ENCODE measurements around the gene SUGCT. TPM values are rescaled to one million over a fixed set of nuclear protein-coding genes. Genes with fewer than 3 reads are reported as not detected.
"Not testable (repeated sequence)": the region's sequence is repeated elsewhere in the genome, so short reads cannot be mapped to it uniquely, and the experiment has no call there.

Gene SUGCT
- total and polyA plus RNA-seq, 2 of the 8 experiments (the other 6 are each of a cell fraction or from before 2014, with no cell fraction given): 2.8 to 5.4 TPM

DNA sequence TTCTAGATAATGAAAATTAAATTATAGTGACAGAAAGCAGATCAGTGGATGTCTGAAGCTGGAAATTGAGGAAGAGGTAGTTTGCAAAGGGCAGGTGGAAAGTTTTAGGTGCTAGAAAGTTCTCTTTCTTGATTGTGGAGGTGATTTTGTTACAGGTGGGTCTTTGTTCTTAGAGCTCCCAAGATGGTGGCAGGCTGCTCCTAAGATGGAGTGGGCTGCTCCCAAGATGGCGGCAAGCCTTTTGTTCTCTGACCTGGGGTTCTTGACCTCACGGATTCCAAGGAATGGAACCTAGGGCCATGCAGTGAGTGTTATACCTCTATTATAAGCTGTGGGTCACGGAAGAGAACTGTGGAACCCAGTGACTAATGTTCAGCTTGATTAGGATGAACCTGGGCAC, 32.5 kb downstream of the SUGCT start:
- H2AK5ac ChIP-seq (ENCODE audit: low read depth, low read length): no peak overlapping the region
- H3K23ac ChIP-seq (ENCODE audit: insufficient read length): no peak overlapping the region
- H3K23me2 ChIP-seq (ENCODE audit: low read depth, low read length): no peaks in the 10 kb centered on the region
- H3K79me2 ChIP-seq (ENCODE audit: control insufficient read depth in 1 of 2, insufficient read depth in 2 of 2, low read length in 2 of 2): no peaks in the 10 kb centered on the region
- H4K8ac ChIP-seq (ENCODE audit: extremely low read depth, insufficient read depth, low read length): no peak overlapping the region
- DNase-seq (ENCODE audit: low read depth in 1 of 2, low spot score in 2 of 2) (no peak), FAIRE-seq (no peak)
- no peaks in the 10 kb centered on the region for H4K20me1 ChIP-seq (replicated peaks in 1 of 2; ENCODE audit: control insufficient read depth in 1 of 2, insufficient read depth in 2 of 2, low read length in 2 of 2)
- no peak overlapping the region for H3K18ac ChIP-seq (ENCODE audit: extremely low read depth, low read length)
- no peak overlapping the region for H3K9ac ChIP-seq (replicated peaks in 1 of 4; ENCODE audit: extremely low read depth in 1 of 4, low read depth in 3 of 4, low read length in 3 of 4)
- WGBS, 2 experiments (ENCODE audit: extremely low coverage in 1 of 2, insufficient coverage in 1 of 2, insufficient read length in 1 of 2, insufficient replicate concordance in 2 of 2, low coverage in 1 of 2, low lambda C conversion rate in 2 of 2, missing lambda C conversion rate in 1 of 2): 94% methylated on average over 3 of the region's 3 CpGs; no CpG with 5 or more reads in 1 of the 2 experiments
- no peak overlapping the region for H4K91ac ChIP-seq (replicated peaks; ENCODE audit: insufficient read length, low read length)
- no peak overlapping the region for H2BK12ac ChIP-seq (ENCODE audit: low read depth, low read length)
- no peak overlapping the region for H3K56ac ChIP-seq (replicated peaks; ENCODE audit: insufficient read length, low read depth, low read length)
- no peak overlapping the region for H3K14ac ChIP-seq (ENCODE audit: insufficient read length)
- peak; percentile 73 for TF ChIP-seq YY1 (IDR thresholded peaks at IDR 0.05; ENCODE audit: low read depth, low read length)
- TF ChIP-seq ZNF274 (IDR thresholded peaks at IDR 0.05; ENCODE audit: borderline replicate concordance, extremely low read depth, low read length): no peak
- no peaks in the 10 kb centered on the region for H3K36me3 ChIP-seq (ENCODE audit: control insufficient read depth in 2 of 4, insufficient read depth in 4 of 4, low read length in 3 of 4)
- no peak overlapping the region for H3K4me3 ChIP-seq (ENCODE audit: extremely low read depth in 1 of 4, insufficient read depth in 2 of 4, low read depth in 3 of 4, low read length in 4 of 4)
- no peak overlapping the region for H2BK120ac ChIP-seq (replicated peaks; ENCODE audit: low read depth, low read length)
- H3K4me1 ChIP-seq (replicated peaks in 1 of 4; ENCODE audit: control insufficient read depth in 3 of 4, insufficient read depth in 4 of 4, low read length in 3 of 4): no peaks in the 10 kb centered on the region
- H2AFZ ChIP-seq (ENCODE audit: low read length): no peak overlapping the region
- no peak overlapping the region for H3K27ac ChIP-seq (ENCODE audit: low read depth, low read length)
- POLR2A ChIA-PET (ENCODE audit: partially characterized antibody): interaction anchor here (0.6 kb wide), 1 partner anchor 130 kb away, joined by 3 read pairs; no protein-coding TSS in a partner anchor
- H4K5ac ChIP-seq (ENCODE audit: insufficient read length, low read depth, low read length): no peak overlapping the region
- CTCF ChIA-PET (ENCODE audit: partially characterized antibody): no interaction called here
- no peak overlapping the region for H2BK5ac ChIP-seq (ENCODE audit: low read depth, low read length)
- no peak overlapping the region for H2BK20ac ChIP-seq (ENCODE audit: low read length)
- no peaks in the 10 kb centered on the region for H3K27me3 ChIP-seq (replicated peaks in 1 of 4; ENCODE audit: control insufficient read depth in 3 of 4, extremely low read depth in 1 of 4, insufficient read depth in 3 of 4, low read length in 3 of 4)
- no peak overlapping the region for H3K4me2 ChIP-seq (ENCODE audit: insufficient read depth in 1 of 2, low read depth in 2 of 2, low read length in 2 of 2)
- no peak overlapping the region for H2BK15ac ChIP-seq (ENCODE audit: low read length)
- H3K79me1 ChIP-seq (ENCODE audit: low read depth, low read length): no peaks in the 10 kb centered on the region
- H3K4ac ChIP-seq (replicated peaks; ENCODE audit: insufficient read length, low read depth, low read length): no peak overlapping the region
- no peaks in the 10 kb centered on the region for H3K9me3 ChIP-seq (ENCODE audit: insufficient read depth in 2 of 2, low read depth in 1 of 2, low read length in 1 of 2)

GRCh38 chr7:40168266-40168665, 33.5 kb downstream of the SUGCT start:
- H2AFZ ChIP-seq (ENCODE audit: low read length); H2BK120ac ChIP-seq (replicated peaks; ENCODE audit: low read depth, low read length); H3K4ac ChIP-seq (replicated peaks; ENCODE audit: insufficient read length, low read depth, low read length); H3K14ac ChIP-seq (ENCODE audit: insufficient read length); POLR2A ChIA-PET (ENCODE audit: partially characterized antibody); H4K91ac ChIP-seq (replicated peaks; ENCODE audit: insufficient read length, low read length); H2BK15ac ChIP-seq (ENCODE audit: low read length); H3K23ac ChIP-seq (ENCODE audit: insufficient read length); H2BK12ac ChIP-seq (ENCODE audit: low read depth, low read length); H3K79me1 ChIP-seq (ENCODE audit: low read depth, low read length); H4K8ac ChIP-seq (ENCODE audit: extremely low read depth, insufficient read depth, low read length); H3K27ac ChIP-seq (ENCODE audit: low read depth, low read length); DNase-seq (ENCODE audit: low read depth in 1 of 2, low spot score in 2 of 2); H3K23me2 ChIP-seq (ENCODE audit: low read depth, low read length); H3K18ac ChIP-seq (ENCODE audit: extremely low read depth, low read length); H3K79me2 ChIP-seq (ENCODE audit: control insufficient read depth in 1 of 2, insufficient read depth in 2 of 2, low read length in 2 of 2); H3K4me2 ChIP-seq (ENCODE audit: insufficient read depth in 1 of 2, low read depth in 2 of 2, low read length in 2 of 2); H2AK5ac ChIP-seq (ENCODE audit: low read depth, low read length); H3K4me3 ChIP-seq (ENCODE audit: extremely low read depth in 1 of 4, insufficient read depth in 2 of 4, low read depth in 3 of 4, low read length in 4 of 4); CTCF ChIA-PET (ENCODE audit: partially characterized antibody); H4K5ac ChIP-seq (ENCODE audit: insufficient read length, low read depth, low read length); H2BK5ac ChIP-seq (ENCODE audit: low read depth, low read length); H3K36me3 ChIP-seq (ENCODE audit: control insufficient read depth in 2 of 4, insufficient read depth in 4 of 4, low read length in 3 of 4); H3K27me3 ChIP-seq (replicated peaks in 1 of 4; ENCODE audit: control insufficient read depth in 3 of 4, extremely low read depth in 1 of 4, insufficient read depth in 3 of 4, low read length in 3 of 4); H4K20me1 ChIP-seq (replicated peaks in 1 of 2; ENCODE audit: control insufficient read depth in 1 of 2, insufficient read depth in 2 of 2, low read length in 2 of 2); FAIRE-seq; H3K56ac ChIP-seq (replicated peaks; ENCODE audit: insufficient read length, low read depth, low read length); H3K9ac ChIP-seq (replicated peaks in 1 of 4; ENCODE audit: extremely low read depth in 1 of 4, low read depth in 3 of 4, low read length in 3 of 4); H3K9me3 ChIP-seq (ENCODE audit: insufficient read depth in 2 of 2, low read depth in 1 of 2, low read length in 1 of 2); H3K4me1 ChIP-seq (replicated peaks in 1 of 4; ENCODE audit: control insufficient read depth in 3 of 4, insufficient read depth in 4 of 4, low read length in 3 of 4); H2BK20ac ChIP-seq (ENCODE audit: low read length): not testable (repeated sequence)
- 85% methylated on average over 3 of the region's 3 CpGs; no CpG with 5 or more reads in 1 of the 2 experiments for WGBS, 2 experiments (ENCODE audit: extremely low coverage in 1 of 2, insufficient coverage in 1 of 2, insufficient read length in 1 of 2, insufficient replicate concordance in 2 of 2, low coverage in 1 of 2, low lambda C conversion rate in 2 of 2, missing lambda C conversion rate in 1 of 2)
